Effector memory CD8-positive, alpha-beta T cell (primary cell): ENCODE measurements around the gene ARL16.
"Not testable (repeated sequence)": the region's sequence is repeated elsewhere in the genome, so short reads cannot be mapped to it uniquely, and the experiment has no call there.

Experiments
- ATAC-seq: fragments of 150-1000 bp; cut with Tn5 transposase; replicated peaks from 2 replicates; pipeline ENCODE4 v1.10.0; 2021; ENCODE audit warnings: mild to moderate bottlenecking, moderate library complexity
- DNase-seq, 3 experiments: peaks; one replicate each; pipeline ENCODE4 v3.0.0; 2021
- H3K27ac Mint-ChIP-seq, 2 donors: one replicate each; pipeline ENCODE4 v1.8.0; 2022; ENCODE audit warnings: mild to moderate bottlenecking in 2 of 2, mixed read lengths in 2 of 2, moderate library complexity in 2 of 2
- H3K27me3 Mint-ChIP-seq, 2 donors: one replicate each; pipeline ENCODE4 v1.8.0; 2022; ENCODE audit warnings: mixed read lengths in 2 of 2
- H3K36me3 Mint-ChIP-seq: one replicate; pipeline ENCODE4 v1.8.0; 2022; ENCODE audit warnings: mild to moderate bottlenecking, moderate library complexity, mixed read lengths; ENCODE audit not compliant: insufficient read depth
- H3K4me1 Mint-ChIP-seq, 2 donors: one replicate each; pipeline ENCODE4 v1.8.0; 2022; ENCODE audit warnings: low read depth in 2 of 2, mixed read lengths in 2 of 2
- H3K4me3 Mint-ChIP-seq, 2 donors: one replicate each; pipeline ENCODE4 v1.8.0; 2022; ENCODE audit warnings: mild to moderate bottlenecking in 2 of 2, mixed read lengths in 2 of 2, moderate library complexity in 2 of 2
- H3K9me3 Mint-ChIP-seq, 2 donors: one replicate each; pipeline ENCODE4 v1.8.0; 2022; ENCODE audit warnings: mixed read lengths in 2 of 2

Gene ARL16

DNA sequence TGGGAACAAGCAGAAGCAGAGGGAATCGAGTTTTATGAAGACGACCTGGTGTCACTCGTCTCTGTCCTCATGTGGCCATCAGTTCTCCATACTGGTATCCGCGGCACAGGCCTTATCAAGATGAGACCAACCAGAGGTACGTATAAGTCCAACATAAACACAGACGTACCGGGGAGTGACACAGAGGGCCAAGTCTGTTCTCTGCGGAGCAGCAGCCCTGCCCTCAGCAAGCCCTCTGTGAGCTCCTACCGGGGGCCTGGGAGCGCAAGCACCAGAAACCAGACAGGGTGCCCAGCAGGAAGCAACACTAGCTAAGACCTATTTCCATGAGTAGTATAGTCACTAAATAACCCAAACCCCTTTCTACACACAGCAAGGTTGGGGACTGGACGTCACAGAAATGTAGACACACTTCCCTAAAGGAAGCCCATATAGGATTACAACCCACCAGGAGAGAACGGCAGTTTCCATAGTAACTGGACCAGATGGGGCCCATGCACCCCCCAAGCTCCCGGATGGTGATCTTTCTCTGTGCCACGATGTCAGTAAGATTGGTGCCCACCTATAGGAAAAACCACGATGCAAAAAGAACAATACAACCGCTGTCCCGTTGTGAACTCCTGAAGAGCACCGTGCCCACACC, 911 bp downstream of the ARL16 start:
- H3K27me3 Mint-ChIP-seq: no peaks in the 10 kb centered on the region
- no peak for DNase-seq
- no peaks in the 10 kb centered on the region for H3K9me3 Mint-ChIP-seq
- peak overlapping the region in 1 of 2 donors; percentile 91 for H3K27ac Mint-ChIP-seq
- H3K4me1 Mint-ChIP-seq: peaks cover 26 to 28% of the 10 kb centered on the region in 2 donors
- peak overlapping the region; percentile 87 to 90 for H3K4me3 Mint-ChIP-seq
- no peak for ATAC-seq
- H3K36me3 Mint-ChIP-seq: peaks cover 17% of the 10 kb centered on the region

GRCh38 chr17:81681672-81682071, 1.9 kb downstream of the ARL16 start:
- Mint-ChIP-seq H3K36me3 (peaks cover 18% of the 10 kb centered on the region), H3K9me3 (no peaks in the 10 kb centered on the region), H3K27ac (no peak overlapping the region), H3K4me3 (no peak overlapping the region), H3K4me1 (peaks cover 19 to 22% of the 10 kb centered on the region in 2 donors), H3K27me3 (no peaks in the 10 kb centered on the region)
- no peak for ATAC-seq
- no peak for DNase-seq

DNA sequence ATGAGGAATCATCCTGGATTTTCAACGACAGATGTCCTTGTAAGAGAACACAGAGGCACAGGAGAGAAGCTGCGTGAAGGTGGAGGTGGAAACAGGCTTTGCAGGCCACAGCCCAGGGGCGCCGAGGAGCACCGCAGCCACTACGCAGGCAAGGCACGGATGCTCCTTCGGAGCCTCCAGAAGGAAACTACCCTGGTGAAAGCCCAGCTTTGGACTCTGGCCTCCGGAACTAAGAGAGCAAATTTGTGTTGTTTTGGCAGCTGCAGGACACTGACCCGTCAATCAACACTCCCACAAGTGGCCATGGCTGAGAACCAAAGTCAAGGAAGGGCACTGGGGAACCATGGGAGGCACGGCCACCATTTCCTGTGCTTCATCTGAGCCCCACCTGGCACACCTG, 3.4 kb downstream of the ARL16 start:
- Mint-ChIP-seq H3K27ac (peak overlapping the region in 1 of 2 donors; percentile 41), H3K27me3 (no peaks in the 10 kb centered on the region), H3K36me3 (peaks cover 15% of the 10 kb centered on the region), H3K4me3 (no peak overlapping the region), H3K9me3 (no peaks in the 10 kb centered on the region), H3K4me1 (peaks cover 22% of the 10 kb centered on the region in 2 donors)
- ATAC-seq (no peak), DNase-seq (no peak)

GRCh38 chr17:81676906-81677305, 6.7 kb downstream of the ARL16 start:
- Mint-ChIP-seq H3K4me1 (peaks cover 6 to 7% of the 10 kb centered on the region in 2 donors), H3K27me3 (no peaks in the 10 kb centered on the region), H3K36me3 (peaks cover 27% of the 10 kb centered on the region), H3K4me3 (no peak overlapping the region), H3K27ac (no peak overlapping the region), H3K9me3 (no peaks in the 10 kb centered on the region)
- no peak for ATAC-seq
- no peak for DNase-seq

GRCh38 chr17:81675515-81676221, 7.9 kb downstream of the ARL16 start:
- peak in 2 of 3 experiments; percentile 16 to 25 for DNase-seq

DNA sequence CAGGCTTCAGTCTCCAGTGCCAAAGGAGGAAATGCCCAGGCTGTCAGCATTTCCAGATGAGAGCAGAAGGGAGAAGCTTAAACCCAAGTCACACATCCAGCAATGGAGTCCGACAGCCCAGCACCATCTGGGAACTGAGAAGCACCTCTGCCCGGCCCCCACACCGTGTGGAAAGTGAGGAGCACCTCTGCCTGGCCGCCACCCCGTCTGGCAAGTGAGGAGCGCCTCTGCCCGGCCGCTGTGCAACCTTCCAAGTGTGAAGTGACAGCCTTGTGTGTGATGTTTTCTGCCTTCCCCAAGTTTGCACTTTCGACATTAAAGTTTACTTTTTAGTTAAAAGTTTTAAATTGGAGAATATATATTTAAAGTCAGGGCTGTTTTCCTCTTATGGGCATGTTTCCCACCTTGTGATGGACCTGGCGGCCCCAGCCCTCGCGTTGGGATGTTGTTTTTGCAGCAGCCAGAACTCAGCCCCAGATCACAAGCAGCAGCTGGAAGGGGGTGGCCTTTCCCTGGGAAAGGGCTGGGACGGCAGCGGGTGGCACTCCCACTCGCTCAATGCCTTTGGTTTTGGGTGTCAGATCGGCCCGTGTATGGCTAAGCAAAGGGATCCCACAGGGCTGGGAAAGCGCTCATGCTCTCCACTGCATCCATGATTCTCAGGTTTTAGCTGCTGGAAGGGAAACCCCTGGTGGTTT, 9.9 kb downstream of the ARL16 start:
- DNase-seq: no peak
- Mint-ChIP-seq H3K4me3 (no peak overlapping the region), H3K27me3 (no peaks in the 10 kb centered on the region), H3K36me3 (peaks cover 41% of the 10 kb centered on the region), H3K9me3 (no peaks in the 10 kb centered on the region), H3K27ac (no peak overlapping the region), H3K4me1 (peaks cover 6 to 7% of the 10 kb centered on the region in 2 donors)
- no peak for ATAC-seq

More at GRCh38 chr17:81675515-81676221, 7.9 kb downstream of the ARL16 start:
- H3K36me3 Mint-ChIP-seq: peaks cover 36% of the 10 kb centered on the region
- not testable (repeated sequence) for H3K9me3 Mint-ChIP-seq, H3K27ac Mint-ChIP-seq, ATAC-seq, H3K27me3 Mint-ChIP-seq, H3K4me3 Mint-ChIP-seq, H3K4me1 Mint-ChIP-seq

- Mint-ChIP-seq H3K4me1 (peaks cover 7 to 12% of the 10 kb centered on the region in 2 donors), H3K9me3 (no peaks in the 10 kb centered on the region), H3K4me3 (no peak overlapping the region), H3K27ac (no peak overlapping the region), H3K36me3 (peaks cover 43% of the 10 kb centered on the region), H3K27me3 (no peaks in the 10 kb centered on the region)
- DNase-seq: no peak
- no peak for ATAC-seq
Measured at GRCh38 chr17:81672954-81673353, 10.6 kb downstream of the ARL16 start.

DNA sequence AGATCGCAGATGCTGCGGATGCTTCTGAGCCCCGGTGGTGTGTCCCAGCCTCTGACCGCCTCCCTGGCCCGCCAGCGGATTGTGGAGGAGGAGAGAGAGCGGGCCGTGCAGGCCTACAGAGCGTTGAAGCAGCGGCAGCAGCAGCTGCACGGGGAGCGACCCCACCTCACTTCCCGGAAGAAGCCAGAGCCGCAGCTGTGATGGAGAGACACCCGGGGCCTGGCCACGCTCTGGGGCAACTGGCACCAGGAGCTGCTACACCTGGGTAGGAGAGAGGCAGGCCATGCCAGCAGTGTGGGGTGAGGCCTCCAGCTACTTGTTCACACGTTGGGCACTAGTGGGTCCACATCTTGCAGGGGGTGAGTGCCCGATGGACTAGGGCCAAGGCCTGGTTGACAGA, 11.1 kb downstream of the ARL16 start:
- Mint-ChIP-seq H3K36me3 (peaks cover 44% of the 10 kb centered on the region), H3K4me1 (peaks cover 12 to 16% of the 10 kb centered on the region in 2 donors), H3K27ac (no peak overlapping the region), H3K4me3 (no peak overlapping the region), H3K9me3 (no peaks in the 10 kb centered on the region), H3K27me3 (no peaks in the 10 kb centered on the region)
- ATAC-seq (no peak), DNase-seq (no peak)

- Mint-ChIP-seq H3K9me3 (no peaks in the 10 kb centered on the region), H3K36me3 (peaks cover 50% of the 10 kb centered on the region), H3K4me1 (peaks cover 18 to 21% of the 10 kb centered on the region in 2 donors)
Measured at GRCh38 chr17:81667754-81668153, 15.8 kb downstream of the ARL16 start.

GRCh38 chr17:81666342-81667191, 17.0 kb downstream of the ARL16 start, which contains the start of the genes CCDC137 and OXLD1:
Gene CCDC137 (plus strand): TSS chr17:81666737. CDS start chr17:81666767, 30 bp downstream.
Gene OXLD1 (minus strand): TSS chr17:81666605. CDS start chr17:81666577, 28 bp downstream.
- peak within 1 kb of the TSS; percentile 86 to 91 for H3K27ac Mint-ChIP-seq
- no peaks in the 10 kb centered on the region for H3K9me3 Mint-ChIP-seq
- no peaks in the 10 kb centered on the region for H3K27me3 Mint-ChIP-seq
- H3K4me1 Mint-ChIP-seq: peaks cover 18 to 21% of the 10 kb centered on the region in 2 donors
- peak within 1 kb of the TSS; percentile 92 to 94 for H3K4me3 Mint-ChIP-seq
- peaks cover 44% of the 10 kb centered on the region for H3K36me3 Mint-ChIP-seq
- ATAC-seq: peak; percentile 94
- peak; percentile 88 to 89 (median 88) for DNase-seq

More at GRCh38 chr17:81667754-81668153, 15.8 kb downstream of the ARL16 start:
- DNase-seq (no peak), ATAC-seq (no peak)
- H3K4me3 Mint-ChIP-seq: peak overlapping the region; percentile 92 to 94
- no peaks in the 10 kb centered on the region for H3K27me3 Mint-ChIP-seq
- H3K27ac Mint-ChIP-seq: peak overlapping the region; percentile 86 to 91

- Mint-ChIP-seq H3K4me3 (peak overlapping the region; percentile 92 to 94), H3K27me3 (no peaks in the 10 kb centered on the region), H3K36me3 (peaks cover 38% of the 10 kb centered on the region), H3K9me3 (no peaks in the 10 kb centered on the region), H3K27ac (peak overlapping the region; percentile 86 to 91), H3K4me1 (peaks cover 18 to 21% of the 10 kb centered on the region in 2 donors)
- DNase-seq (peak in 1 of 3 experiments; percentile 18), ATAC-seq (peak; percentile 25)
Measured at GRCh38 chr17:81666092-81666341, 17.6 kb downstream of the ARL16 start.

DNA sequence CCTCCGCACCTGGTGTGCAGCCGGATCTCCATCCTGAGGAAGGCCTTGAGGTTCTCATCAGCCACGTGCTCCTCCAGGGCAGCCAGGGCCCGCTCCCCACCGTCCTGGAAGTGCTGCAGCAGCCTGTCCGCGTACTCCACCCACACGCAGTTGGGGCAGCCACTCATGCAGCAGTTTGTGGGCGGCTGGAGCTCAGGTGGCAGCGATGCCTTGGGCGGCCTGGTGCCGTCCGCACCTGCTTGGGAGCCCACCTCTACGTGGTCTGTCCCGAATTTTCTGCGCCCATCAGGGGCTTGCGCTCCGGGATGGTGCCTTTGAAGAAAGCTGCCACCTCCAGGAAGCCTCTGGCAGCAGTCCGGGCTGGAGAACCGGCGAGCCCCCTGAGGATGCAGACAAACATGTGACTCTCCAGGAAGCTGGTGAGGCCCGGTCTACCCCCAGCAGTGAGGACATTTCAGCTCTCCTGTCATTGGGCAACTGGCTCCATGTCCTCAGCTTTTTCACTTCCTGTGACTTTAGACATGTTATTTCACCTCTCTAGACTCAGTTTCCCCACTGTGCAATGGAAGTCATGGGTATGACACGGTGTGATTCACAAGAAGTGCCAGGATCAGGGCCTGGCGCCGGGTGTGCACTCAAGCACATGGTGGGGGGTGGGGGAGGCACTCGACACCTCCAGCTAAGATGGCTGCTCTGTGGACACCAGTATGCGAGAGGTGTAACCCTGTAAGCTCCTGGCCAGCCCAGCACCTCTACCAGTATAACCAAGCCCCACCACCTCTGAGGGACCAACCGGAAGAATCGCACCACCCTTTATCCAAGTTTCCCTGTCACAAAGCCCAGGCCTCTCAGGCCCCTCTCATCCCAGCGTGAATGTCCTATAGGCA, 18.1 kb downstream of the ARL16 start:
- no peaks in the 10 kb centered on the region for H3K9me3 Mint-ChIP-seq
- H3K36me3 Mint-ChIP-seq: peaks cover 34% of the 10 kb centered on the region
- ATAC-seq (peak; percentile 26), DNase-seq (peak in 2 of 3 experiments; percentile 15 to 23)
- H3K4me3 Mint-ChIP-seq: peak overlapping the region; percentile 92 to 94
- peak overlapping the region; percentile 86 to 91 for H3K27ac Mint-ChIP-seq
- no peaks in the 10 kb centered on the region for H3K27me3 Mint-ChIP-seq
- peaks cover 18 to 21% of the 10 kb centered on the region in 2 donors for H3K4me1 Mint-ChIP-seq
